ENCODE data around the gene MMP11. TPM values are rescaled to one million over a fixed set of nuclear protein-coding genes. Genes with fewer than 3 reads are reported as not detected.
A peak's percentile ranks its signal among the peaks of the same experiment; 100 is the strongest.
"Not testable (repeated sequence)": the region's sequence is repeated elsewhere in the genome, so short reads cannot be mapped to it uniquely, and the experiment has no call there.

Gene MMP11
- 28.8 TPM for total RNA-seq (ENCODE audit: unreplicated experiment)
- long read RNA-seq, transcript MMP11-201 (8 exons, 2,291 nt): major isoform, 15 of 18 reads
- long read RNA-seq, partial matches to known transcripts: 1 of 18 reads
- long read RNA-seq, other reads (novel, unspliced or antisense): 2 of 18 reads

- peak within 1 kb of the TSS; percentile 89 for H3K27ac Mint-ChIP-seq (ENCODE audit: unreplicated experiment)
- TF ChIP-seq CTCF (IDR thresholded peaks at IDR 0.05; ENCODE audit: partially characterized antibody, unreplicated experiment): no peak
- peaks cover 7% of the 10 kb centered on the region for H3K9me3 Mint-ChIP-seq (ENCODE audit: unreplicated experiment)
- H3K4me3 Mint-ChIP-seq (ENCODE audit: unreplicated experiment): peak within 1 kb of the TSS; percentile 95
- no peaks in the 10 kb centered on the region for H3K36me3 Mint-ChIP-seq (ENCODE audit: unreplicated experiment)
- peak; percentile 82 for DNase-seq
- peaks cover 10% of the 10 kb centered on the region for H3K4me1 Mint-ChIP-seq (ENCODE audit: low read depth, unreplicated experiment)
- peaks cover 18% of the 10 kb centered on the region for H3K27me3 Mint-ChIP-seq (ENCODE audit: unreplicated experiment)
These were observed at the start of gene MMP11 for GRCh38 chr22:23772649-23773473. Gene MMP11 (plus strand): TSS chr22:23772849. CDS start chr22:23772871, 22 bp downstream.

- H3K9me3 Mint-ChIP-seq (ENCODE audit: unreplicated experiment); H3K27me3 Mint-ChIP-seq (ENCODE audit: unreplicated experiment): not testable (repeated sequence)
These were observed 44.5 kb upstream of the MMP11 start for GRCh38 chr22:23728108-23728507.

GRCh38 chr22:23737696-23738095 lies 35.0 kb upstream of the MMP11 start:
- Mint-ChIP-seq H3K9me3 (ENCODE audit: unreplicated experiment) (peaks cover 5% of the 10 kb centered on the region), H3K27ac (ENCODE audit: unreplicated experiment) (no peak overlapping the region), H3K4me3 (ENCODE audit: unreplicated experiment) (no peak overlapping the region), H3K36me3 (ENCODE audit: unreplicated experiment) (no peaks in the 10 kb centered on the region), H3K27me3 (ENCODE audit: unreplicated experiment) (peaks cover 3% of the 10 kb centered on the region), H3K4me1 (ENCODE audit: low read depth, unreplicated experiment) (no peaks in the 10 kb centered on the region)
- no peak for TF ChIP-seq CTCF (IDR thresholded peaks at IDR 0.05; ENCODE audit: partially characterized antibody, unreplicated experiment)
- no peak for DNase-seq

More at GRCh38 chr22:23728108-23728507, 44.5 kb upstream of the MMP11 start:
- H3K36me3 Mint-ChIP-seq (ENCODE audit: unreplicated experiment); H3K4me3 Mint-ChIP-seq (ENCODE audit: unreplicated experiment); H3K27ac Mint-ChIP-seq (ENCODE audit: unreplicated experiment); H3K4me1 Mint-ChIP-seq (ENCODE audit: low read depth, unreplicated experiment); DNase-seq: not testable (repeated sequence)

- Mint-ChIP-seq H3K4me1 (ENCODE audit: low read depth, unreplicated experiment) (no peaks in the 10 kb centered on the region), H3K9me3 (ENCODE audit: unreplicated experiment) (peaks cover 8% of the 10 kb centered on the region), H3K36me3 (ENCODE audit: unreplicated experiment) (peaks cover 12% of the 10 kb centered on the region), H3K27me3 (ENCODE audit: unreplicated experiment) (peaks cover 3% of the 10 kb centered on the region), H3K27ac (ENCODE audit: unreplicated experiment) (no peak overlapping the region), H3K4me3 (ENCODE audit: unreplicated experiment) (no peak overlapping the region)
- no peak for DNase-seq
- TF ChIP-seq CTCF (IDR thresholded peaks at IDR 0.05; ENCODE audit: partially characterized antibody, unreplicated experiment): no peak
These were observed 30.0 kb upstream of the MMP11 start for GRCh38 chr22:23742505-23743264.

- peaks cover 3% of the 10 kb centered on the region for H3K27me3 Mint-ChIP-seq (ENCODE audit: unreplicated experiment)
- DNase-seq: no peak
- peaks cover 8% of the 10 kb centered on the region for H3K9me3 Mint-ChIP-seq (ENCODE audit: unreplicated experiment)
- H3K27ac Mint-ChIP-seq (ENCODE audit: unreplicated experiment): no peak overlapping the region
- no peak for TF ChIP-seq CTCF (IDR thresholded peaks at IDR 0.05; ENCODE audit: partially characterized antibody, unreplicated experiment)
- H3K4me3 Mint-ChIP-seq (ENCODE audit: unreplicated experiment): no peak overlapping the region
- H3K36me3 Mint-ChIP-seq (ENCODE audit: unreplicated experiment): peaks cover 12% of the 10 kb centered on the region
- H3K4me1 Mint-ChIP-seq (ENCODE audit: low read depth, unreplicated experiment): no peaks in the 10 kb centered on the region
These were observed 29.3 kb upstream of the MMP11 start for GRCh38 chr22:23743303-23743705.

Measured in glutamatergic neuron (in vitro differentiated cells).